Mesenchymal stem cell (in vitro differentiated cells and primary cell): ENCODE data around the gene MYO5B.

Experiments
- DNase-seq: peaks from one replicate; pipeline ENCODE4 v3.0.0-alpha.2; 2013
- H2AFZ ChIP-seq: one replicate; pipeline ENCODE4 v1.6.1; 2013; ENCODE audit warnings: low read depth, mild to moderate bottlenecking, control low read depth, inconsistent platforms, low read length, moderate library complexity
- H2AK5ac ChIP-seq: 2 replicates; pipeline ENCODE4 v1.6.1; 2013; ENCODE audit warnings: low read length, moderate library complexity, mild to moderate bottlenecking, inconsistent platforms; ENCODE audit not compliant: severe bottlenecking
- H2BK120ac ChIP-seq: one replicate; pipeline ENCODE4 v1.6.1; 2013; ENCODE audit warnings: low read depth, mild to moderate bottlenecking, inconsistent platforms, low read length, moderate library complexity
- H2BK12ac ChIP-seq, 2 experiments: one replicate each; pipeline ENCODE4 v1.6.1; 2013; ENCODE audit warnings: inconsistent platforms in 2 of 2, low read length in 2 of 2, mild to moderate bottlenecking in 2 of 2, moderate library complexity in 2 of 2, control low read depth in 1 of 2
- H2BK15ac ChIP-seq: one replicate; pipeline ENCODE4 v1.6.1; 2013; ENCODE audit warnings: mild to moderate bottlenecking, low read depth, inconsistent platforms; ENCODE audit not compliant: poor library complexity, severe bottlenecking
- H2BK5ac ChIP-seq: 2 replicates; pipeline ENCODE4 v1.6.1; 2013; ENCODE audit warnings: low read depth, mild to moderate bottlenecking, low read length, control low read depth, inconsistent platforms; ENCODE audit not compliant: poor library complexity, severe bottlenecking
- H3K14ac ChIP-seq, 2 experiments: one replicate each; pipeline ENCODE4 v1.6.1; 2013; ENCODE audit warnings: inconsistent platforms in 2 of 2, low read length in 2 of 2, control low read depth in 1 of 2, mild to moderate bottlenecking in 1 of 2, moderate library complexity in 1 of 2
- H3K18ac ChIP-seq, 2 experiments: one replicate each; pipeline ENCODE4 v1.6.1; 2013; ENCODE audit warnings: inconsistent platforms in 2 of 2, low read length in 2 of 2, control low read depth in 1 of 2, low read depth in 1 of 2, mild to moderate bottlenecking in 1 of 2
- H3K23ac ChIP-seq, 2 experiments: one replicate each; pipeline ENCODE4 v1.6.1; 2013; ENCODE audit warnings: inconsistent platforms in 2 of 2, low read length in 2 of 2, mild to moderate bottlenecking in 2 of 2, moderate library complexity in 2 of 2, control low read depth in 1 of 2
- H3K27ac ChIP-seq: 2 replicates; pipeline ENCODE4 v1.5.1; 2013; ENCODE audit warnings: mild to moderate bottlenecking, moderate library complexity, low read length, control low read depth, inconsistent platforms; ENCODE audit not compliant: poor library complexity, severe bottlenecking
- H3K27me3 ChIP-seq, 2 experiments: 2 replicates each; pipeline versions ENCODE4 v1.6.1 to v1.7.0; 2013; ENCODE audit warnings: low read length in 2 of 2, mild to moderate bottlenecking in 2 of 2, moderate library complexity in 2 of 2, control low read depth in 1 of 2, inconsistent platforms in 1 of 2; ENCODE audit not compliant: control insufficient read depth in 1 of 2, insufficient read depth in 1 of 2
- H3K36me3 ChIP-seq, 2 experiments: 2 replicates each; pipeline versions ENCODE4 v1.6.1 to v1.7.0; 2013; ENCODE audit warnings: low read length in 2 of 2, control low read depth in 1 of 2, inconsistent platforms in 1 of 2, low read depth in 1 of 2, mild to moderate bottlenecking in 1 of 2; ENCODE audit not compliant: insufficient read depth in 2 of 2, control insufficient read depth in 1 of 2
- H3K4ac ChIP-seq, 2 experiments: one replicate each; pipeline ENCODE4 v1.6.1; 2013; ENCODE audit warnings: inconsistent platforms in 2 of 2, low read length in 2 of 2, mild to moderate bottlenecking in 2 of 2, moderate library complexity in 2 of 2, control low read depth in 1 of 2, low read depth in 1 of 2
- H3K4me1 ChIP-seq: 2 replicates; pipeline ENCODE4 v1.6.1; 2013; ENCODE audit warnings: low read depth, low read length, control low read depth; ENCODE audit not compliant: control insufficient read depth, insufficient read depth
- H3K4me2 ChIP-seq: 2 replicates; pipeline ENCODE4 v1.6.1; 2013; ENCODE audit warnings: low read length, mild to moderate bottlenecking, inconsistent platforms; ENCODE audit not compliant: poor library complexity, severe bottlenecking
- H3K4me3 ChIP-seq, 2 experiments: 2 replicates each; pipeline versions ENCODE4 v1.5.1 to v1.7.0; 2013; ENCODE audit warnings: low read length in 2 of 2, mild to moderate bottlenecking in 2 of 2, control low read depth in 1 of 2, low read depth in 1 of 2; ENCODE audit not compliant: insufficient read depth in 1 of 2
- H3K79me1 ChIP-seq: replicated peaks from 2 replicates; pipeline ENCODE4 v1.6.1; 2013; ENCODE audit warnings: mild to moderate bottlenecking, control low read depth, low read length, inconsistent platforms; ENCODE audit not compliant: poor library complexity, severe bottlenecking
- H3K9ac ChIP-seq: 2 replicates; pipeline ENCODE4 v1.7.0; 2013; ENCODE audit warnings: mild to moderate bottlenecking, low read length, moderate library complexity
- H3K9me3 ChIP-seq: 2 replicates; pipeline ENCODE4 v1.7.0; 2013; ENCODE audit warnings: mild to moderate bottlenecking, low read length; ENCODE audit not compliant: control insufficient read depth
- H4K8ac ChIP-seq: one replicate; pipeline ENCODE4 v1.6.1; 2013; ENCODE audit warnings: inconsistent platforms, mild to moderate bottlenecking, low read length, moderate library complexity
- H4K91ac ChIP-seq: one replicate; pipeline ENCODE4 v1.6.1; 2013; ENCODE audit warnings: mild to moderate bottlenecking, low read length, inconsistent platforms
- WGBS: methylation state at CpG from one replicate; pipeline ENCODE4 v1.1.7; 2013; ENCODE audit warnings: mixed read lengths; 5-methylcytosine and 5-hydroxymethylcytosine counted together

Gene MYO5B

DNA sequence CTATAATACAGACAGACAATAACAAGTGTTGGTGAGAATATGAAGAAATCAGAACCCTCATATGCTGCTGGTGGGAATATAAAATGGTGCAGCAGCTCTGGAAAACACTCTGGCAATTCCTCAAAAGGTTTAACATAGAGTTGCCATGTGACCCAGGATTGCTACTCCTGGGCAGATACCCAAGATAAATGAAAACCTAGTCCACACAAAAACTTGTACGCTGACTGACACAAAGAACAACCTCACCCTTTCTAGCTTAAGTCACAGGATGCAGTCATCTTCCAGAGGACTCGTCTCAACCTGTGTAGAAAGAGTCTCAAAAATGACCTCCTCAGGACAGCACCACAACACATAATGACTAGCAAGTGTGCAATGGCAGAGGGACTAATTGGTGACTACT is 310.0 kb downstream of the MYO5B start:
- DNase-seq = no peak
- Histone ChIP-seq H2BK12ac (no peak overlapping the region), H3K36me3 (no peaks in the 10 kb centered on the region), H2AK5ac (no peak overlapping the region), H4K8ac (no peak overlapping the region), H3K14ac (peak overlapping the region in 1 of 2 experiments; percentile 55), H3K27me3 (peaks cover 0 to 14% of the 10 kb centered on the region in 2 experiments), H3K9me3 (no peaks in the 10 kb centered on the region), H3K18ac (no peak overlapping the region), H3K9ac (no peak overlapping the region), H2BK5ac (no peak overlapping the region), H3K27ac (no peak overlapping the region), H3K79me1 (no peaks in the 10 kb centered on the region), H2BK15ac (no peak overlapping the region), H3K23ac (no peak overlapping the region), H4K91ac (no peak overlapping the region), H3K4me3 (no peak overlapping the region), H3K4me2 (no peak overlapping the region), H3K4me1 (peaks cover under 1% of the 10 kb centered on the region), H2AFZ (no peak overlapping the region), H2BK120ac (no peak overlapping the region), H3K4ac (no peak overlapping the region)
- 85% methylated on average over 2 of the region's 2 CpGs for WGBS

DNA sequence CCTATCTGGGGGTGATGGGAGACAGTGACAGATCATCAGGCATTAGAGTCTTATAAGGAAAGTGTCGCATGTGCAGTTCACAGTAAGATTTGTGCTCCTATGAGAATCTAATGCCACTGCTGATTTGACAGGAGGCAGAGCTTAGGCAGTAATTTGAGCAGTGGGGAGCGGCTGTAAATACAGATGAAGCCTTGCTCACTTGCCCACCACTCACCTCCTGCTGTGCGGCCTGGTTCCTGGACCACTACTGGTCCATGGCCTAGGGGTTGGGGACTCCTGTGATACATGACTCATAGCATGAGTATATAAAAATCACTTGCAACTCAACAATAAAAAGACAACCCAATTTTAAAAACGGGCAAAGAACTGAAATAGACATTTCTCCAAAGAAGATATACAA is 310.5 kb downstream of the MYO5B start:
- no peak overlapping the region for H3K27ac ChIP-seq
- H3K27me3 ChIP-seq = peaks cover 0 to 15% of the 10 kb centered on the region in 2 experiments
- no peak overlapping the region for H3K9ac ChIP-seq
- DNase-seq = no peak
- H3K4me3 ChIP-seq = no peak overlapping the region
- 94% methylated on average over 3 of the region's 4 CpGs for WGBS
- H2AFZ ChIP-seq = no peak overlapping the region
- no peak overlapping the region for H2BK5ac ChIP-seq
- H3K14ac ChIP-seq = no peak overlapping the region
- no peaks in the 10 kb centered on the region for H3K9me3 ChIP-seq
- no peak overlapping the region for H2BK15ac ChIP-seq
- H3K36me3 ChIP-seq = no peaks in the 10 kb centered on the region
- no peak overlapping the region for H2BK12ac ChIP-seq
- H3K79me1 ChIP-seq = no peaks in the 10 kb centered on the region
- no peak overlapping the region for H3K23ac ChIP-seq
- no peak overlapping the region for H3K4me2 ChIP-seq
- H4K8ac ChIP-seq = no peak overlapping the region
- no peak overlapping the region for H3K18ac ChIP-seq
- H2AK5ac ChIP-seq = no peak overlapping the region
- H2BK120ac ChIP-seq = no peak overlapping the region
- H3K4ac ChIP-seq = no peak overlapping the region
- H4K91ac ChIP-seq = no peak overlapping the region
- H3K4me1 ChIP-seq = no peaks in the 10 kb centered on the region

GRCh38 chr18:49880661-49881060 is 314.3 kb downstream of the MYO5B start:
- H3K9me3 ChIP-seq = no peaks in the 10 kb centered on the region
- no peaks in the 10 kb centered on the region for H3K79me1 ChIP-seq
- no peak overlapping the region for H3K27ac ChIP-seq
- no peaks in the 10 kb centered on the region for H3K36me3 ChIP-seq
- H2AK5ac ChIP-seq = no peak overlapping the region
- WGBS = 66% methylated on average over 3 of the region's 3 CpGs
- no peak overlapping the region for H2BK120ac ChIP-seq
- no peak overlapping the region for H4K8ac ChIP-seq
- H4K91ac ChIP-seq = no peak overlapping the region
- no peak overlapping the region for H2BK5ac ChIP-seq
- H2BK15ac ChIP-seq = no peak overlapping the region
- H3K4me3 ChIP-seq = no peak overlapping the region
- H3K23ac ChIP-seq = no peak overlapping the region
- H3K4me1 ChIP-seq = no peaks in the 10 kb centered on the region
- H3K27me3 ChIP-seq = peaks cover 6 to 13% of the 10 kb centered on the region in 2 experiments
- H3K9ac ChIP-seq = no peak overlapping the region
- H2AFZ ChIP-seq = no peak overlapping the region
- H3K4ac ChIP-seq = no peak overlapping the region
- H3K14ac ChIP-seq = no peak overlapping the region
- DNase-seq = no peak
- H2BK12ac ChIP-seq = no peak overlapping the region
- H3K18ac ChIP-seq = no peak overlapping the region
- no peak overlapping the region for H3K4me2 ChIP-seq

DNA sequence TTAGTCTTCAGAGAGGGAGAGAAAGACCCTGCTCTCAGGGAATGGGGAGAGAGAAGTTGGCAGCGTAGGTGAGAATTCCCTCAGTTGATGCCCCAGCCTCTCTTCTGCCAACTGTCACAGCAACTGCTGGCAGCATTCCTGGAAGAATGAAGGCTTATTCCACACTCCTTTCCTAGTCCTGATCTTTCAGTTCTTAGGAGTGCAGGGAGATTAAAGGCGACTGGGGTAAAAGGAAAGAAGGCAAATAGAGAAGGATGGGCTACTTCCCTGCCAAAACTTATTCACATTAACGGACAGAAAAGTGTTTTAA is 315.7 kb downstream of the MYO5B start:
- Histone ChIP-seq H2AK5ac (no peak overlapping the region), H3K4ac (no peak overlapping the region), H3K36me3 (no peaks in the 10 kb centered on the region), H2BK12ac (no peak overlapping the region), H3K9me3 (no peaks in the 10 kb centered on the region), H3K4me1 (no peaks in the 10 kb centered on the region), H2BK15ac (no peak overlapping the region), H3K4me3 (no peak overlapping the region), H3K4me2 (no peak overlapping the region), H3K27ac (no peak overlapping the region), H4K8ac (no peak overlapping the region), H4K91ac (no peak overlapping the region), H3K14ac (no peak overlapping the region), H3K23ac (no peak overlapping the region), H3K79me1 (no peaks in the 10 kb centered on the region), H3K9ac (no peak overlapping the region), H3K18ac (no peak overlapping the region), H2BK5ac (no peak overlapping the region), H2BK120ac (no peak overlapping the region), H3K27me3 (peaks cover 12 to 17% of the 10 kb centered on the region in 2 experiments), H2AFZ (no peak overlapping the region)
- no peak for DNase-seq
- WGBS = 40% methylated on average over 2 of the region's 3 CpGs
